Left lung (tissue), 10 donors: Measurements from ENCODE around the gene GRIN2C. TPM values are rescaled to one million over a fixed set of nuclear protein-coding genes. Genes with fewer than 3 reads are reported as not detected.

Experiments
- ATAC-seq: fragments of 200-7000 bp; cut with Tn5 transposase; one replicate; pipeline ENCODE4 v1.9.1; 2020; ENCODE audit warnings: moderate library complexity
- DNase-seq, 4 donors: peaks; one replicate each; pipeline ENCODE4 v3.0.0-alpha.2; 2013 to 2020
- H3K27ac ChIP-seq, 2 donors: fragments of 200-600 bp; sonication (generic) in 1 of 2; one replicate each; pipeline versions ENCODE4 v1.5.0 to v1.8.0; 2020 to 2021
- H3K27me3 ChIP-seq, 2 donors: fragments of 200-600 bp; sonication (generic) in 1 of 2; one replicate each; pipeline versions ENCODE4 v1.5.0 to v1.8.0; 2020 to 2021
- H3K36me3 ChIP-seq, 2 donors: fragments of 200-600 bp; sonication (generic) in 1 of 2; one replicate each; pipeline versions ENCODE4 v1.5.0 to v1.8.0; 2020 to 2021
- H3K4me1 ChIP-seq, 2 donors: fragments of 200-600 bp; one replicate each; pipeline ENCODE4 v1.8.0; 2021
- H3K4me3 ChIP-seq, 2 donors: fragments of 200-600 bp; sonication (generic) in 1 of 2; one replicate each; pipeline versions ENCODE4 v1.5.0 to v1.8.0; 2020 to 2021; ENCODE audit warnings: mild to moderate bottlenecking in 1 of 2
- H3K9me3 ChIP-seq, 2 donors: fragments of 200-600 bp; sonication (generic) in 1 of 2; one replicate each; pipeline versions ENCODE4 v1.5.0 to v1.8.0; 2020 to 2021
- intact Hi-C, 2 donors: fragments of 100-400 bp; cut with DNase I; formaldehyde crosslinking; loops; one replicate each; pipeline versions ENCODE4 v1.11.2 to v1.14.2; 2022
- polyA plus RNA-seq, 6 donors: library from polyadenylated mRNA; unstranded; fragments of 120-200 nt; gene quantifications; one replicate each; pipeline ENCODE4 v1.2.1, GENCODE V29; 2013; ENCODE audit not compliant: insufficient read length in 6 of 6
- total RNA-seq, 2 donors: library from RNA; stranded (reverse); fragmentation: NEBNext Ultra II Directional; extraction: Animal tissue kit (Norgen Biotek cat#: 25700); gene quantifications; one replicate each; pipeline ENCODE4 v1.2.1, GENCODE V29; 2021
- TF ChIP-seq, protein P1 (sequence below), 2 donors: fragments of 200-600 bp; sonication (generic) in 1 of 2; IDR thresholded peaks; one replicate each; pipeline versions ENCODE4 v1.5.0 to v1.8.0; 2021; ENCODE audit warnings: antibody characterized with exemption in 2 of 2
- donor health status: DM: no; HTN: yes; CAD: no.
- donor health status: DM: no; HTN: no; CAD: no.

GRIN2C gene
- total and polyA plus RNA-seq, 8 donors = 0.15 to 0.43 (median 0.26) TPM; not detected in 1

DNA sequence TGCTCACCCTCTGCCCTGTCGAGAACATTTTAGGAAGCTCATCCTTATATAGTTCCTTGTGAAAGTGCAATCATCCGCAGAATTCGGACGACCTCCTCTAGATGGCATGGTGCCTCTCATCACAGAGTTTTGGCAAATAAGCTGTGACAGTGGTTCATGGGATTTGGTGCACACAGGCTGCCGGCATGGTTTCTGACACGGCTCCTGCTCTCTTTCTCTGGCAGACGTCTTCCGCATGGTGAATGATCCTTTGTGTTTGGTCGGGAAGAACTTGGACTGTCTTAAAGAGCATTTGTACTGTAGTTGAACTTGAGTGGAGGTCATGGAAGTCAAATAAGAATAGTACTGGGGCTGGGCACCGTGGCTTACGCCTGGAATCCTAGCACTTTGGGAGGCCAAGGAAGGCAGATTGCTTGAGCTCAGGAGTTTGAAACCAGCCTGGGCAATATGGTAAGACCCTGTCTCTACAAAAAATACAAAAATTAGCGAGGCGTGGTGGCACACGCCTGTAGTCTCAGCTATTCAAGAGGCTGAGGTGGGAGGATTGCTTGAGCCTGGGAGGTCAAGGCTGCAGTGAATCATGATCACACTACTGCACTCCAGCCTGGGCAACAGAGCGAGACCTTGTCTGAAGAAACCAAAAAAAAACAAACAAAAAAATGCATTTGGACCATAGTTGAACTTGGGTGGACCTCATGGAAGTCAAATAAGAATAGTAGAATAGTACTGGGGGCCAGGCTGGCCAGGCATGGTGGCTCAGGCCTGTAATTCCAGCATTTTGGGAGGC is 48.8 kb downstream of the GRIN2C start:
- Histone ChIP-seq H3K4me3 (no peak overlapping the region), H3K9me3 (no peaks in the 10 kb centered on the region), H3K27ac (no peak overlapping the region), H3K4me1 (peaks cover 0 to 35% of the 10 kb centered on the region in 2 donors), H3K27me3 (no peaks in the 10 kb centered on the region), H3K36me3 (peaks cover 0 to 25% of the 10 kb centered on the region in 2 donors)
- TF ChIP-seq, protein P1, sequence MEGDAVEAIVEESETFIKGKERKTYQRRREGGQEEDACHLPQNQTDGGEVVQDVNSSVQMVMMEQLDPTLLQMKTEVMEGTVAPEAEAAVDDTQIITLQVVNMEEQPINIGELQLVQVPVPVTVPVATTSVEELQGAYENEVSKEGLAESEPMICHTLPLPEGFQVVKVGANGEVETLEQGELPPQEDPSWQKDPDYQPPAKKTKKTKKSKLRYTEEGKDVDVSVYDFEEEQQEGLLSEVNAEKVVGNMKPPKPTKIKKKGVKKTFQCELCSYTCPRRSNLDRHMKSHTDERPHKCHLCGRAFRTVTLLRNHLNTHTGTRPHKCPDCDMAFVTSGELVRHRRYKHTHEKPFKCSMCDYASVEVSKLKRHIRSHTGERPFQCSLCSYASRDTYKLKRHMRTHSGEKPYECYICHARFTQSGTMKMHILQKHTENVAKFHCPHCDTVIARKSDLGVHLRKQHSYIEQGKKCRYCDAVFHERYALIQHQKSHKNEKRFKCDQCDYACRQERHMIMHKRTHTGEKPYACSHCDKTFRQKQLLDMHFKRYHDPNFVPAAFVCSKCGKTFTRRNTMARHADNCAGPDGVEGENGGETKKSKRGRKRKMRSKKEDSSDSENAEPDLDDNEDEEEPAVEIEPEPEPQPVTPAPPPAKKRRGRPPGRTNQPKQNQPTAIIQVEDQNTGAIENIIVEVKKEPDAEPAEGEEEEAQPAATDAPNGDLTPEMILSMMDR (IDR thresholded peaks at IDR 0.05) = no peak
- ATAC-seq = no peak
- no peak for DNase-seq
- intact Hi-C loops = no loop called here

DNA sequence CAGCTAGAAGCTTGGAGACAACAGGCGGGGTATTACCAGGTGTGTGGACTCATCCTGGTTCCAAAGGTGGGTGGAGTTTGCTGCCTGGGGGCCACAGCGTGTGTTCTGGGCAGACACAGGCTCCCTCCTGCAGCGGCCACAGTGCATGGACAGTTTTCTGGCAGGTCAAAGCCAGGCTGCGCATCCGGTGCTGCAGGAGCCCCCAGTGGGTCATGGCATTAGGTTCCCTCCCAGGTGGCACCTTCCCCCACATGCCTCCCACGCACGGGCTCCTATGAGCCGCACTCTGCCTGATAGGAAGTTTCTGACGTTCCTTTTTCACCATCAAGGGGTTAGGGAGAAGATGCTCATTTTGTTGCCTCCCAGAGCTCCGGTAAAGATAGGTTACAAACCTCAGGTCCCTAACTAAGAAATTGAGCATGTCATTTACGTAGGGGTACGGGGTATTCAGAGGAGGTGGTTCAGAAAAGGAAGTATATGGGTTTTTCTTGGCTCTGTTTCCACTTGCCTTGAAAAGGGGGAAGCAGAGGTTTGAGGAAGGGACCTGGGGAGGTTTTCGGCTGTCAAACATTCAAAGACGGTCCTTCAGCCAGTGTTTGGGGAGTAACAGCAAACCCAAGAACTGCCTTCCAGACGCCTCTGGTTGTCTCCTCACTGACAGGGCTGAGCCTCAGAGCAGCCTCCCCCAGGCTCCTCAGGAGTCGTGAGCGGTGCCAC is 50.8 kb downstream of the GRIN2C start:
- H3K36me3 ChIP-seq = peaks cover 0 to 39% of the 10 kb centered on the region in 2 donors
- no peaks in the 10 kb centered on the region for H3K9me3 ChIP-seq
- H3K27me3 ChIP-seq = no peaks in the 10 kb centered on the region
- intact Hi-C loops = no loop called here
- H3K4me3 ChIP-seq = no peak overlapping the region
- no peak overlapping the region for H3K27ac ChIP-seq
- ATAC-seq = no peak
- TF ChIP-seq, protein P1 (IDR thresholded peaks at IDR 0.05) = no peak
- H3K4me1 ChIP-seq = peaks cover 0 to 32% of the 10 kb centered on the region in 2 donors
- DNase-seq = no peak

DNA sequence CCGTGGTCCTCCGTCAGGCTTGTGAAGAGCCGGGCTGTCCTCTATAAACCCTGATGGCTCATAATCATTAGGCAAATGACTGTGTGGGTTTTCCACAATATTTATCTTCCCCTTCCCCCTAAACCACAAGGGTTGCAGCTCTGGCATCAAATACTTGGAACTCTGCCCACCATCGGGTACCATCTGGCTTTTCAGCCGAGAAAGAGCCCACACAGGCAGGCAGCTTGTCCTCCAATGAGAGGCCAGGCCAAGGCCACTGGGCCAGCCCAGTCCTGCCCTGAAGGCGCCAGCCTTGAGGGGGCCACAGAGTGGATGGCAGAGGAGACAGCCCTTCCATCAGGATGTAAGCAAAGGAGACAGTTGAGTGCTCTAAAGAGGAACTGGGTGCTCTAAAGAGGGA is 51.8 kb downstream of the GRIN2C start:
- TF ChIP-seq, protein P1 (IDR thresholded peaks at IDR 0.05) = no peak
- intact Hi-C loops = no loop called here
- Histone ChIP-seq H3K27ac (no peak overlapping the region), H3K36me3 (peaks cover 0 to 47% of the 10 kb centered on the region in 2 donors), H3K27me3 (no peaks in the 10 kb centered on the region), H3K4me1 (peaks cover 0 to 23% of the 10 kb centered on the region in 2 donors), H3K4me3 (no peak overlapping the region), H3K9me3 (no peaks in the 10 kb centered on the region)
- DNase-seq (no peak), ATAC-seq (no peak)

DNA sequence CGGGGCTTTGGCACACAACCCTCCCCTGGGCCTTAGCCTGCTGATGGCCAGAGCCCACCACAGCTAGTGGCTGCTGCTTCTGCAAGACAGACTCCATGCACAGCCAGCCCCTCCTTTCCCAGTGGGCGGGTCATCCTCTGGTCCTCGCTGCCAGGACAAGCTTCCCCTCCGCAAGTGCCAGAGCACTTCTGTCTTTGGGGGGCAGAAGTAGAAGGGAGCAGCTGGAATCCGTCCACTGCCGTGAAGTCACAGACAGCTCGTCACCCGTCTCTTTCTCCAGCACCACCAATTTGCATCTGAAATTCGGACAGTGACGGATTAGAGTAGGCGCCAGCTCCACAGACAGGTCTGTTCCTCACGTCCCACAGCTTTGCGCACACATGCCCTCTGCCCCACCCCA is 52.2 kb downstream of the GRIN2C start:
- H3K4me3 ChIP-seq = no peak overlapping the region
- DNase-seq (peak in 1 of 4 donors; percentile 37), ATAC-seq (no peak)
- H3K27me3 ChIP-seq = no peaks in the 10 kb centered on the region
- intact Hi-C loops = no loop called here
- H3K9me3 ChIP-seq = no peaks in the 10 kb centered on the region
- peaks cover 0 to 18% of the 10 kb centered on the region in 2 donors for H3K4me1 ChIP-seq
- no peak overlapping the region for H3K27ac ChIP-seq
- peaks cover 0 to 47% of the 10 kb centered on the region in 2 donors for H3K36me3 ChIP-seq
- TF ChIP-seq, protein P1 (IDR thresholded peaks at IDR 0.05) = no peak

DNA sequence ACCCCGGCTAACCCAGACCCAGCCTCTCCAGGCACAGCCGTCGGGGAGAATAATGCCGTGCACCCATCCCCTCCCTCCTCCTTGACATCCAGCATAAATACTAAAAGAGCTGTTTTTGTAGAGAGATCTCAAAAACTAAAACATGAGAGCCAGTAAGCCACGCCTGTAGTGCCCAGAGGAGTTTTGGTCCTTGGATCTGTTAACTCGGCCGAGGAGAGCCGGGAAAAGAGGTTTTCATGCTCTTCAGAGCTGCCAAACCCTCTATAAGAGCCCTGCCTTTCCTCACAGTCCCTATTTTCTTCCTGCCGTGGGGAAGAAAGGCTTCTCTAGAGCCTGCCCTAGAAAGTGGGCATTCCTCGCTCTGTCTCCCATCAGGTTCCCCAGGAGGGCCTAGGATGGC is 53.4 kb downstream of the GRIN2C start:
- intact Hi-C loops = no loop called here
- Histone ChIP-seq H3K27me3 (no peaks in the 10 kb centered on the region), H3K36me3 (peaks cover 0 to 57% of the 10 kb centered on the region in 2 donors), H3K9me3 (no peaks in the 10 kb centered on the region), H3K4me3 (no peak overlapping the region), H3K27ac (no peak overlapping the region), H3K4me1 (peaks cover 0 to 8% of the 10 kb centered on the region in 2 donors)
- ATAC-seq (peak; percentile 70), DNase-seq (no peak)
- TF ChIP-seq, protein P1 (IDR thresholded peaks at IDR 0.05) = no peak
